PC-3 (cell line): ENCODE measurements around the gene RPL3.

Source experiments
- CTCF ChIP-seq: fragments of 300-600 bp; sonication (generic); conservative IDR thresholded peaks from 2 replicates; pipeline ENCODE4 v1.5.1; 2017; ENCODE audit warnings: antibody characterized with exemption, low read depth, mild to moderate bottlenecking, low read length
- EZH2 ChIP-seq: fragments of 300-600 bp; sonication (generic); IDR thresholded peaks from one replicate; pipeline ENCODE4 v1.6.1; 2017; ENCODE audit warnings: antibody characterized with exemption, mild to moderate bottlenecking, low read length; ENCODE audit not compliant: unreplicated experiment

DNA sequence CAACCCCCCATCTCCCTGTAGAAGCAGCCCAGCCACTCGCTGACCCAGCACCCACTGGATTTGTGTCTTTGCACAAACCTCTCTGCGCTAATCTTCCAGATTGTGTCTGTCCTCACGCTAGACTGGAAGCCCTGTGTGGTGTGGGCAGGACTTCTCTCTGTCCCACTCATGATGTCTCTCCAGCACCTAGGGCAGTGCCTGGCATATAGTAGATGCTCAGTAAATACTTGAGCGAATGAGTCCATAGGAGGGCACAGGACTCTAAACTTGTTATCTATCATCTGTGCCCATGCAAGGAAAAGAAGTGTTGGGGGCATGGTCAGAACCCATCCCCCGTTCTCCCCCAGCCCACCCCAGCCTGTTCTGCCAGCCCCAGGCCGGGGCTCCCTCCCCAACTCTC is 22.9 kb downstream of the RPL3 start:
- TF ChIP-seq EZH2 = no peak
- TF ChIP-seq CTCF = no peak
